ENCODE results near the gene CHSY1.

GRCh38 chr15:101181349-101181748 is 70.5 kb downstream of the CHSY1 start:
- TF ChIP-seq CTCF (conservative IDR thresholded peaks at IDR 0.05) (no peak), ZFX (IDR thresholded peaks at IDR 0.05) (no peak)
